HepG2 (cell line): ENCODE measurements around the gene NUBP2. TPM values are rescaled to one million over a fixed set of nuclear protein-coding genes. Genes with fewer than 3 reads are reported as not detected.

Source experiments
- ARID5B ChIP-seq: IDR thresholded peaks from 2 replicates; pipeline ENCODE4 v1.4.0; 2020; ENCODE audit warnings: mild to moderate bottlenecking, missing genetic modification reagents
- FOSL2 ChIP-seq: sonication (generic); formaldehyde crosslinking; IDR thresholded peaks from 2 replicates; pipeline ENCODE4 v1.4.0; 2020; ENCODE audit warnings: missing genetic modification reagents
- FOXP1 ChIP-seq, 2 experiments: fragments of 450-650 bp in 1 of 2; IDR thresholded peaks; 2 replicates each; pipeline ENCODE4 v1.6.1; 2017 to 2018; ENCODE audit warnings: antibody characterized with exemption in 1 of 2
- HMG20A ChIP-seq: IDR thresholded peaks from 2 replicates; pipeline ENCODE4 v1.6.1; 2016; ENCODE audit warnings: borderline replicate concordance
- IKZF1 ChIP-seq: fragments of 450-650 bp; IDR thresholded peaks from 2 replicates; pipeline ENCODE4 v1.7.1; 2016
- KDM6A ChIP-seq: IDR thresholded peaks from 2 replicates; pipeline ENCODE4 v1.6.1; 2016; ENCODE audit warnings: low read depth
- KLF13 ChIP-seq: sonication (generic); formaldehyde crosslinking; IDR thresholded peaks from 2 replicates; pipeline ENCODE4 v1.4.0; 2020; ENCODE audit warnings: mild to moderate bottlenecking, missing genetic modification reagents
- NRL ChIP-seq: sonication (generic); formaldehyde crosslinking; IDR thresholded peaks from 2 replicates; pipeline ENCODE4 v1.5.0; 2020; ENCODE audit warnings: missing genetic modification reagents, mild to moderate bottlenecking, moderate library complexity, borderline replicate concordance
- SAFB2 ChIP-seq: sonication (generic); formaldehyde crosslinking; IDR thresholded peaks from 2 replicates; pipeline ENCODE4 v1.5.1; 2020; ENCODE audit warnings: missing genetic modification reagents, low read depth, mild to moderate bottlenecking, borderline replicate concordance
- SP140L ChIP-seq: sonication (generic); formaldehyde crosslinking; IDR thresholded peaks from 2 replicates; pipeline ENCODE4 v1.4.0; 2020; ENCODE audit warnings: missing genetic modification reagents, borderline replicate concordance
- TOPORS ChIP-seq: sonication (generic); formaldehyde crosslinking; IDR thresholded peaks from 2 replicates; pipeline ENCODE4 v1.8.0; 2023; ENCODE audit warnings: mild to moderate bottlenecking, missing genetic modification reagents
- UBTF ChIP-seq: sonication (generic); formaldehyde crosslinking; IDR thresholded peaks from 2 replicates; pipeline ENCODE4 v1.4.0; 2020; ENCODE audit warnings: mild to moderate bottlenecking, missing genetic modification reagents
- ZBTB26 ChIP-seq: IDR thresholded peaks from 2 replicates; pipeline ENCODE4 v1.6.1; 2016; ENCODE audit warnings: missing compliant biosample characterization, missing genetic modification reagents, borderline replicate concordance
- ZNF577 ChIP-seq: sonication (generic); formaldehyde crosslinking; IDR thresholded peaks from 2 replicates; pipeline ENCODE4 v1.4.0; 2020; ENCODE audit warnings: mild to moderate bottlenecking, low read depth, missing genetic modification reagents, borderline replicate concordance
- ZNF615 ChIP-seq: sonication (generic); formaldehyde crosslinking; IDR thresholded peaks from 2 replicates; pipeline ENCODE4 v1.5.0; 2020; ENCODE audit warnings: mild to moderate bottlenecking, missing genetic modification reagents, borderline replicate concordance
- ZNF737 ChIP-seq: sonication (generic); formaldehyde crosslinking; IDR thresholded peaks from 2 replicates; pipeline ENCODE4 v1.5.0; 2020; ENCODE audit warnings: missing genetic modification reagents, mild to moderate bottlenecking, borderline replicate concordance
- ZNF772 ChIP-seq: sonication (generic); formaldehyde crosslinking; IDR thresholded peaks from 2 replicates; pipeline ENCODE4 v1.5.0; 2020; ENCODE audit warnings: mild to moderate bottlenecking, missing genetic modification reagents
- ZUFSP ChIP-seq: sonication (generic); formaldehyde crosslinking; IDR thresholded peaks from 2 replicates; pipeline ENCODE4 v1.9.0; 2021; ENCODE audit warnings: missing genetic modification reagents, mild to moderate bottlenecking, borderline replicate concordance
- polyA plus RNA-seq, 8 experiments: library from polyadenylated mRNA; depleted of rRNA in 3 of 8; stranded (reverse) in 7 of 8; unstranded in 1 of 8; fragments of >200 nt; fragmentation: Illumina TruSeq in 4 of 8; extraction: Trizol in 4 of 8; gene quantifications; 2 replicates each; pipeline versions ENCODE4 v1.2.1 to v1.2.3, GENCODE V29; 2011 to 2016; ENCODE audit warnings: low read depth in 4 of 8, missing spikeins in 1 of 8, mixed read lengths in 1 of 8; ENCODE audit not compliant: insufficient read depth in 1 of 8
- total RNA-seq, 5 experiments: library from RNA; depleted of rRNA; stranded (reverse); fragments of >200 nt; fragmentation: Illumina TruSeq; extraction: Trizol; gene quantifications; 2 replicates each; pipeline ENCODE4 v1.2.3, GENCODE V29; 2016; ENCODE audit warnings: low read depth in 1 of 5
- TF ChIP-seq, protein P1 (sequence below): sonication (generic); formaldehyde crosslinking; IDR thresholded peaks from 2 replicates; pipeline ENCODE4 v1.4.0; 2020; ENCODE audit warnings: missing genetic modification reagents

NUBP2 gene
- total and polyA plus RNA-seq, 2 of the 13 experiments (the other 11 are each of a cell fraction or from before 2014, with no cell fraction given) = 25.7 to 61.5 TPM

- TF ChIP-seq ARID5B (CRISPR knock-in tag) (peak; percentile 54), HMG20A (CRISPR knock-in tag) (peak; percentile 52; the same call in 1 of the 2 replicates), FOSL2 (CRISPR knock-in tag) (peak; percentile 28; the same call in 1 of the 2 replicates), ZNF577 (CRISPR knock-in tag) (no peak), ZNF737 (CRISPR knock-in tag) (no peak), ZUFSP (CRISPR knock-in tag) (no peak), NRL (CRISPR knock-in tag) (peak; percentile 57; the same call in 1 of the 2 replicates), UBTF (peak; percentile 80), KDM6A (CRISPR knock-in tag) (peak; percentile 88), ZBTB26 (CRISPR knock-in tag) (no peak; the same call in 1 of the 2 replicates), ZNF615 (CRISPR knock-in tag) (no peak), ZNF772 (CRISPR knock-in tag) (0 out of 2 replicates have a peak, but pooled peaks have one; percentile 22), TOPORS (CRISPR knock-in tag) (no peak), SP140L (no peak), IKZF1 (no peak), SAFB2 (CRISPR knock-in tag) (no peak), KLF13 (CRISPR knock-in tag) (no peak), FOXP1 (IDR thresholded peaks at IDR 0.05) (no peak), FOXP1 (CRISPR knock-in tag; IDR thresholded peaks at IDR 0.05) (0 out of 2 replicates have a peak, but pooled peaks have one; percentile 14)
- TF ChIP-seq, protein P1, sequence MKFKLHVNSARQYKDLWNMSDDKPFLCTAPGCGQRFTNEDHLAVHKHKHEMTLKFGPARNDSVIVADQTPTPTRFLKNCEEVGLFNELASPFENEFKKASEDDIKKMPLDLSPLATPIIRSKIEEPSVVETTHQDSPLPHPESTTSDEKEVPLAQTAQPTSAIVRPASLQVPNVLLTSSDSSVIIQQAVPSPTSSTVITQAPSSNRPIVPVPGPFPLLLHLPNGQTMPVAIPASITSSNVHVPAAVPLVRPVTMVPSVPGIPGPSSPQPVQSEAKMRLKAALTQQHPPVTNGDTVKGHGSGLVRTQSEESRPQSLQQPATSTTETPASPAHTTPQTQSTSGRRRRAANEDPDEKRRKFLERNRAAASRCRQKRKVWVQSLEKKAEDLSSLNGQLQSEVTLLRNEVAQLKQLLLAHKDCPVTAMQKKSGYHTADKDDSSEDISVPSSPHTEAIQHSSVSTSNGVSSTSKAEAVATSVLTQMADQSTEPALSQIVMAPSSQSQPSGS (CRISPR knock-in tag) = 0 out of 2 replicates have a peak, but pooled peaks have one; percentile 17
These were observed 11.6 kb downstream of the NUBP2 start (continued) for GRCh38 chr16:1794221-1794871.
